ENCODE data around the gene RTF2. TPM values are rescaled to one million over a fixed set of nuclear protein-coding genes. Genes with fewer than 3 reads are reported as not detected.

Gene RTF2
- total RNA-seq, 1 donor from 2014 or later, result 54.5 TPM

- TF ChIP-seq, protein P1, sequence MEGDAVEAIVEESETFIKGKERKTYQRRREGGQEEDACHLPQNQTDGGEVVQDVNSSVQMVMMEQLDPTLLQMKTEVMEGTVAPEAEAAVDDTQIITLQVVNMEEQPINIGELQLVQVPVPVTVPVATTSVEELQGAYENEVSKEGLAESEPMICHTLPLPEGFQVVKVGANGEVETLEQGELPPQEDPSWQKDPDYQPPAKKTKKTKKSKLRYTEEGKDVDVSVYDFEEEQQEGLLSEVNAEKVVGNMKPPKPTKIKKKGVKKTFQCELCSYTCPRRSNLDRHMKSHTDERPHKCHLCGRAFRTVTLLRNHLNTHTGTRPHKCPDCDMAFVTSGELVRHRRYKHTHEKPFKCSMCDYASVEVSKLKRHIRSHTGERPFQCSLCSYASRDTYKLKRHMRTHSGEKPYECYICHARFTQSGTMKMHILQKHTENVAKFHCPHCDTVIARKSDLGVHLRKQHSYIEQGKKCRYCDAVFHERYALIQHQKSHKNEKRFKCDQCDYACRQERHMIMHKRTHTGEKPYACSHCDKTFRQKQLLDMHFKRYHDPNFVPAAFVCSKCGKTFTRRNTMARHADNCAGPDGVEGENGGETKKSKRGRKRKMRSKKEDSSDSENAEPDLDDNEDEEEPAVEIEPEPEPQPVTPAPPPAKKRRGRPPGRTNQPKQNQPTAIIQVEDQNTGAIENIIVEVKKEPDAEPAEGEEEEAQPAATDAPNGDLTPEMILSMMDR (IDR thresholded peaks at IDR 0.05), result no peak
- Histone ChIP-seq H3K27ac (no peak overlapping the region), H3K4me1 (no peaks in the 10 kb centered on the region), H3K4me3 (no peak overlapping the region), H3K36me3 (no peaks in the 10 kb centered on the region), H3K27me3 (no peaks in the 10 kb centered on the region), H3K9me3 (no peaks in the 10 kb centered on the region)
- intact Hi-C loops (cut with DNase I), result no loop called here
- no peak for DNase-seq (ENCODE audit: low spot score in 2 of 2)
Measured at GRCh38 chr20:56439771-56440291, 28.6 kb upstream of the RTF2 start.

GRCh38 chr20:56440346-56441007, 27.9 kb upstream of the RTF2 start:
- no peaks in the 10 kb centered on the region for H3K36me3 ChIP-seq
- H3K27me3 ChIP-seq, result no peaks in the 10 kb centered on the region
- H3K9me3 ChIP-seq, result no peaks in the 10 kb centered on the region
- no peak overlapping the region for H3K4me3 ChIP-seq
- no peak overlapping the region for H3K27ac ChIP-seq
- no peaks in the 10 kb centered on the region for H3K4me1 ChIP-seq
- DNase-seq (ENCODE audit: low spot score in 2 of 2), result no peak
- intact Hi-C loops (cut with DNase I), result no loop called here
- TF ChIP-seq, protein P1 (IDR thresholded peaks at IDR 0.05), result no peak

- H3K9me3 ChIP-seq, result no peaks in the 10 kb centered on the region
- intact Hi-C loops (cut with DNase I), result no loop called here
- DNase-seq (ENCODE audit: low spot score in 2 of 2), result no peak
- H3K27me3 ChIP-seq, result no peaks in the 10 kb centered on the region
- TF ChIP-seq, protein P1 (IDR thresholded peaks at IDR 0.05), result no peak
- H3K4me3 ChIP-seq, result no peak overlapping the region
- no peaks in the 10 kb centered on the region for H3K4me1 ChIP-seq
- H3K36me3 ChIP-seq, result no peaks in the 10 kb centered on the region
- H3K27ac ChIP-seq, result no peak overlapping the region
Measured at GRCh38 chr20:56442389-56443365, 25.8 kb upstream of the RTF2 start.

DNA sequence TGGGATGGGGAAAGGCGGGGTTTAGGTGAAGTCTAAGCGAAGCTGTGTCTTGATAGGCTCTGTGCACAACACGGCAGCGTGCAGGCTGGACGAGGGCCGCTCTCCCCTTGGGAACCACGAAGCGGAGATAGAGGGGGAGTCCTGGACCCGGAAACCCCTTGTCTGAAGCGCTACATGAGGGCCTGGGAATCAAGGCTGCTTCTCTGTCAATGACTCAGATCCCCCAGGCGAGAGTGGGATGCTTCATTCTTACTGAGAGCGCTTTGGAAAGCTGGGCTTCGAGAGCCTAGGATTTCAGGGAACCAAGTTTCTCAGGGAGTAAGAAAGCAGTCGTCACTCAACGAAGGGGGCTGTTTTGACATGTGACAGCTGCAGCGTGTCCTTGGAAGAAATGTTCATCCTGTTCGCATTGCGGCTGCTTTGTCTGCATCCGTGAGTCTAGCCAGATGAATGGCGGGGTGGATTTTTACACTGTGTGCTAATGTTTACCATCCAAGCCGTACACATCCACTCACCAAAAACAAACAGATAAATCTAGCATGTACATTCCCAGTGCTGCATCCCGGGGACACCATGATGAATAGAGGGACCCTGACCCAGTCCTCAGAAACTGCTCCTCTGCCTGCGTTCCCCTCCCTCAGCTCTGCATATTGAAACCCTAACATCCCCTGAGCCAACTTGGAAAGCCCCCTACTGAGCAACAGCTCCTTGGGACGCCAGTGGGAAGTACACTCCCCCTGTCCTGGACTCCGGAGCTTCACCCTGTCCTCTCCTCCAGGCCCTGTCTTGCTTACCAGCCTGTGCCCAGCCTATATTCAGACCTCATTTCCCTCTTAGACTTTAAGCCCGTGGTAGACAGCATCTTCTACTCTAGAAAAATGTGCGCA, 24.5 kb upstream of the RTF2 start:
- TF ChIP-seq, protein P1 (IDR thresholded peaks at IDR 0.05), result no peak
- intact Hi-C loops (cut with DNase I), result no loop called here

DNA sequence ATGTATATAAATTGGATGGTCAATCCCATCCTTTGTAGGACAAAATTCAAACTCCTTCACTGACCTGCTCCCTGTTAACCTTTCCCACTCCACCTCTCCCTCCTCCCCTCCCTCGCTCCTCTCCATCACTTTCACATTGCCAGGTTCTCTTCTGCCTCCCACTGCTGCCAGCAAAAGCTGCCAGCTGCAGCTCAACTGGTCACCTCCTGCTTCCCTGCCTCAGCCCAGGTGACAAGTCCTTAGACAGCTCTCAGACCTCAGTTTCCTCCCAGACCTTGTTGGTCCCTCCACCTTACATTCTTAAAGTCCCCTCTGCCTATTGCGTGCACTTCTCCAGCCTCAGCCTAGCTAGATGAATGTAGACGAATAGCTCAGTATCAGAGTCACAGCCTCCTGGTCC, 23.3 kb upstream of the RTF2 start:
- intact Hi-C loops (cut with DNase I), result no loop called here
- no peak for DNase-seq (ENCODE audit: low spot score in 2 of 2)
- Histone ChIP-seq H3K27me3 (no peaks in the 10 kb centered on the region), H3K36me3 (no peaks in the 10 kb centered on the region), H3K4me3 (no peak overlapping the region), H3K9me3 (no peaks in the 10 kb centered on the region), H3K27ac (no peak overlapping the region), H3K4me1 (no peaks in the 10 kb centered on the region)
- TF ChIP-seq, protein P1 (IDR thresholded peaks at IDR 0.05), result no peak

More for the DNA sequence above, 24.5 kb upstream of the RTF2 start:
- H3K36me3 ChIP-seq, result no peaks in the 10 kb centered on the region
- no peak overlapping the region for H3K4me3 ChIP-seq
- no peaks in the 10 kb centered on the region for H3K27me3 ChIP-seq
- H3K27ac ChIP-seq, result no peak overlapping the region
- H3K4me1 ChIP-seq, result no peaks in the 10 kb centered on the region
- DNase-seq (ENCODE audit: low spot score in 2 of 2), result no peak
- no peaks in the 10 kb centered on the region for H3K9me3 ChIP-seq
